ENCODE measurements around the gene SDK1.

SDK1 gene

GRCh38 chr7:4172883-4173282, 871.8 kb downstream of the SDK1 start:
- no peak for DNase-seq (ENCODE audit: low read depth, low spot score)

GRCh38 chr7:4173615-4174014, 872.6 kb downstream of the SDK1 start:
- DNase-seq (ENCODE audit: low read depth, low spot score): no peak

GRCh38 chr7:4174016-4174415, 873.0 kb downstream of the SDK1 start:
- no peak for DNase-seq (ENCODE audit: low read depth, low spot score)

GRCh38 chr7:4174451-4174850, 873.4 kb downstream of the SDK1 start:
- no peak for DNase-seq (ENCODE audit: low read depth, low spot score)

GRCh38 chr7:4174884-4175283, 873.8 kb downstream of the SDK1 start:
- DNase-seq (ENCODE audit: low read depth, low spot score): no peak

DNA sequence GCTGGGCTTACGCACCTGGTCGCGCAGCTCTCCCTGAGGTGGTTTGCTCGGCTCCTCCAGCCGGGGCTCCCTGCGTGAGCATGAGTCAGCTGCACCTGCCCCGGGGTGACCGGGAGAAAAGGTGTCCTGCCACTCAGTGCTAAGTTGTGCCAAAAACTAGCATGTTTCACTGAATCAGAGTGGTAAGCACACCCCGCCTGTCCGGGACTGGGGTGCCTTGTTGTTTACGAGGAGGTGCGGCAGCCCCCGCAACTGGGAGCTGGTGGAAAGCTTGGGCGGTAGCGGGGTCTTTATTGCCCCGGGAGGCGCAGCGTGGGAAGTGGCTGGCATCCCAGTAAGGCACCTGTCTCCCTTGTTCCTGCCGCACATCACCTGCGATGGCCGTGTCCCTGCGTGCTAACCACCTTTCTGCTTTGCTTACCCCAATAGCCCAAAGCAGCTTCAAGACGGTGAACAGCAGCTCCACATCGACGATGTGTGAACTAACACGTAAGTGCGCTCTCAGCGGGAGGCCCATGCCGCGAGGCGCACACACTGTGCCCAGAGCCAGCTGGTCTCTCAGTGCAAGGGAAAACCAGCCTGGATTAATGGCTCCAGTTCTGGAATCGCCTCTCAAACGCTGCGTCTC, 874.4 kb downstream of the SDK1 start:
- DNase-seq (ENCODE audit: low read depth, low spot score): no peak

DNA sequence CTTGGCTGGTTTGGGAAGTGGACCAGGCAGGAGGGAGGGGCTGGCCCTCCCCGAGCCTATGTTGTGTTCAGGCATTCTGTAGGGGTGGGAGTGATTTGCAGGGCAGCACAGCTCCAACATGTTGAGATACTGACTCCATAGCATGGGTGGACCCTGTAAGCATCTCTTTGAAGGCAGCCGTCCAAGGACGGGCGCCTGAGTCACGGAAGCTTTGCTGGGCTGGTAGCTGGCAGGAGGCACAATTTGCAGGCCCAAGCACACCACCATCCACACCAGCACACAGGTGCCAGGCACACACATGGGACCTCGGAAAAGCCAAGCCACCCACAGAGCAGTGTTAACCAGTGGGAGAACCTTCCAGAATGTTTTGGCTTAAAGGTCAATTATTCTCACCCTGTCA, 875.9 kb downstream of the SDK1 start:
- DNase-seq (ENCODE audit: low read depth, low spot score): no peak

- no peak for DNase-seq (ENCODE audit: low read depth, low spot score)
Measured at GRCh38 chr7:4178416-4178815, 877.4 kb downstream of the SDK1 start.

GRCh38 chr7:4178916-4179687, 878.0 kb downstream of the SDK1 start:
- DNase-seq (ENCODE audit: low read depth, low spot score): no peak

DNA sequence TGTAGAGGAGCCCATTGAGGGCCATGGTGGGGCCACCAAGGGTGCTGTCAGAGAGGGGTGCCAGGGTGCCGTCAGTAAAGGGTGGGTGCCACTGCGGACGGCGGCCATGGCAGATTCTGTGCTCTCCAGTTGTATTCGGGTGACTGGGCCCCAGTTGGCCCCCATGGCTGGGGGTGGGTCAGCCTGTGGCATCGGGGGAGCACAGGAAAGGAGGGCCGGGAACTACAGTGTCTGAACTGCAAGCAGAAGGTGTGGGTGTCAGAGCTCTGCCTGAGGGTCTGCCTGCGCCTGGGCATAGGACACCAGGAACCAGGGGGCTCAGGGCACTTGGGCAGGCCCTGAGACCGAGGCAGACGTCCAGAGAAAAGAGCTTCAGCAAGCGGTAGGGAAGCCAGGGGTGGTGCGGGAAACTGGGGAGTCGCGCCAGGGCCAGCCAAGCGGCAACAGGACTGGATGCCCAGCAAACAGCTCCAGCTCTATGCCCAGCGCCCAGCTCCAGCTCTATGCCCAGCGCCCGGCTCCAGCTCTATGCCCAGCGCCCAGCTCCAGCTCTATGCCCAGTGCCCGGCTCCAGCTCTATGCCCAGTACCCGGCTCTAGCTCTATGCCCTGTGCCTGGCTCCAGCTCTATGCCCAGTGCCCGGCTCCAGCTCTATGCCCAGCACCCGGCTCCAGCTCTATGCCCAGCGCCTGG, 878.8 kb downstream of the SDK1 start:
- DNase-seq (ENCODE audit: low read depth, low spot score): no peak

DNA sequence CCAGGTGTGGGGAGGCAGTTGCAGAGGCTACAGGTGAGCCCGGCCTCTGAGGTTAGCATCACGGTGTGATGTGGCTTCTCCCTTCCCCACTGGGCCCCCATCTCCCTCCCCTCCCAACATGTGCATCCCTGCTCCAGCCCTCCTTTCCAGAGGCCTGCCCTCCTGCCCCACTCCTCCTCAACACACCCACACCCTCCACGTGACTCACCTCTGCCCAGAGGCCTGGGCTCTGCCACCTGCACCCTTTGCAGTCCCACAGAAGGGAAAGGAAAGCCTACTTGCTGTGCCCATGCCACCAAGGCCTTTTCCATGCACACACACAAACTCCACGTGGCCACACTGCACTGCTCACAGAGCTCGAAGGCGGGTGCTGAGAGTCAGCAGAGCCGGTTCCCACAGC, 880.4 kb downstream of the SDK1 start:
- no peak for DNase-seq (ENCODE audit: low read depth, low spot score)

DNA sequence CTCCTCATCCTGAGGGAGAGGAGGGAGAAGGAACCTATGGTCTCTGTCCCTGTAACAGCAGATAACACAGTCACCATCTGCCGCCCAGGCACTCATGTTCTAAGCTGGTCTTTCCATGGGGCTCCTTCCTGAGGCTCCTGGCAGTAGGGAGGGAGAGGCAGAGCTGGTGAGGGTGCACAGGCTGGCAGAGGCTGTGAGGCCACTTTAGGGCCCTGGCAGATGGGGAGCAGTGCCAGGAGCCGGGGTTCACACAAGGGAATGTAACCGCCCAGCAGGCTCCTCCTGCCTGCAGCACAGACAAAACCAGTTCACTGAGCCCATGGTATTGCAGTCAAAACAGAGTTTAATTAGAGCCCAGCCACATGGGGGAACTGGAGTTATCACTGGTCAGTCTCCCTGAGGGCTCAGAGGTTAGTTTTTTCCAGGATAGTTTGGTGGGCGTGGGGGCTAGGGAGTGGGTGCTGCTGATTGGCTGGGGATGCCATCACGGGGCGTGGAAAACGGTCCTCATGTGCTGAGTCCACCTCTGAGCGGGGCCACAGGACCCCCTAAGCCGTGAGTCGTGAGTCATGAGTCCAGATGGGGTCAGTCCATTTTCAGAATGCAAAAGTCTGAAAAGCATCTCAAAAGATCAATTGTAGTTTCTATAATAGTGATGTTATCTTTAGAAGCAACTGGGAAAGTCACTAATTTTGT, 881.7 kb downstream of the SDK1 start:
- DNase-seq (ENCODE audit: low read depth, low spot score): no peak

DNA sequence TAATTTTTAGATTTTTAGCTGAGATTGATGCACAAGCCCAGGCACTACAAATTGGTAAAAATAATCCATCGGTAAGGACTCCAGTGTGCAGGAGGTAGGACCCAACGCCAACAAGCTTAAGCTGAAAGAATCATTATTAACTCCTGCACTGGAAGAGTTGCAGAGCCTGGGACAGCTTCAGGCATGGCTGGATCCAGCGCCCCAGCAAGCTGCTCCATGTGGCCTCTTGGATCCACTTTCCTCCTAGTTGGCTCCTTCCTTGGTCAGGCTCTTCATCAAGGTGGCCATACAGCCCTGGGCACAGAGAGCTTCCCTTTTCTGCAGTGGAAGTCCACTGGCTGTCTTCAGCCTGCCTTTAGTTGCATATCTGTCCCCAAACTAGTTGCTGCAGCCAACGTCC, 883.6 kb downstream of the SDK1 start:
- DNase-seq (ENCODE audit: low read depth, low spot score): no peak

DNA sequence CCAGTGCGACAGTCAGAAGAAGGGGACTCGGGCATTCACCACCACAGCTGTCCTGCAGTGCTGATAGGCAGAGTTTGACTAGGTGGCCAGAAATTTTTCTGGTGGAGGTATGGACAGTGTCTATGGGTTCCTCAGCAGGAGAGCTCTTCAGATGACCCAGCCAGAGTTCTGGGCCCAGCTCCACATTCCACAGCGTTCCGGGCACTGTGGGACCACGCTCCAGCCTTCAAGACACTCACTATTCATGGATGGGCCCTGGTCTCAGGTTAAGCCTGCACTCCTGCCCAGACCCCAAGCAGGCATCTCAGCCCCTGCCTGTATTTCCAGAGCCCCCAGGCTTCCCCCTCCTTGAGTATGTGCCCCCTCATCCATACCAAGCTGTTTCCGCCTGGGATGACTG, 884.1 kb downstream of the SDK1 start:
- DNase-seq (ENCODE audit: low read depth, low spot score): no peak

- DNase-seq (ENCODE audit: low read depth, low spot score): no peak
Measured at GRCh38 chr7:4185721-4186512, 884.9 kb downstream of the SDK1 start.

- DNase-seq (ENCODE audit: low read depth, low spot score): no peak
Measured at GRCh38 chr7:4186513-4186780, 885.4 kb downstream of the SDK1 start.

- no peak for DNase-seq (ENCODE audit: low read depth, low spot score)
Measured at GRCh38 chr7:4188651-4189050, 887.6 kb downstream of the SDK1 start.

- peak; percentile 95 for DNase-seq (ENCODE audit: low read depth, low spot score)
Measured at GRCh38 chr7:4189131-4189570, 888.1 kb downstream of the SDK1 start.

DNA sequence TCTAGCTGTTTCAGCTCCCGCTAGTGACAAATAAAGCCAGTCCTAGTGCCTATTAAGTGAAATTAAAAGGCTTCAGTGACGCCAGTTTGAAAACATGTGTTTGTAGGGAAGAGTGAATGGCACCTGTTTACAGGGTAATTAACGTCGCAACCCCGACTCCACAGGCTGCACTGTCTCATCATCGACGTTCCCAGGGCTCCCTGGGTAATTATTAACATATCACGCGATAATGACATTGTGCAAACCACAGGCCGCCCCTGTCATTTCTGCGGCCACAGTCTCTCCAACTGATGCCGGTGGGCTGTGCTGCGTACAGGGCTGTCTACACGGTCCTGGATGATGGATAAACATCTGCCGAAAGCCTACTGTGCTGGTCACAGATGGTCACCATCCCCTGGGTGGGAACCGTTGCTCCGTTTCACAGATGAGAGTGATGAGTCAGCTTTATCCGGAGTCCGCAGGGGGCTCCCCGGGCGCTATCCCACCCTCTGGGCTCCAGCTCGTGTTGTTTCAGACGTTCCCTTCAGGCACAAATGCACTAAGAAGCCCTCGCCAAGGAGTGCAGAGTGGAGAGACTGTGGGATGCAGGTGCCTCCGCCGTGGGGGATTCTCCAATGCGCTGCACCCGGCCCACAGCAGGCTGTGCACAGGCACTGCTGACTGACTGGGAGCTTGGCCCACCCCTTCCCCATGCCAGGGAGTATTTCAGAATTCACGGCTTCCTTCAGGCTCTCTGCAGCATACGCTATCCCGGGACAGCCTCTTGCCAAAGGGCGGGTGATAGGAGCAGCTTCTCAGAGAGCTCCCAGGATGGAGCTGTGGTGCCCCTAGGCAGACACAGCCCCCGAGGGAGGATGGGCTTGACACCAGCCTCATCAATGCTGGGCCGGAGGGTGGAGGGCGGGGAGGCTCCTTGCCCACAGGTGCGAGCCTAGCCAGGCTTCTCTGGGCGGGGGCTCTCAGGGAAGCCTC, 889.2 kb downstream of the SDK1 start:
- DNase-seq (ENCODE audit: low read depth, low spot score): peak; percentile 20

- DNase-seq (ENCODE audit: low read depth, low spot score): no peak
Measured at GRCh38 chr7:4191046-4191445, 890.0 kb downstream of the SDK1 start.

Measured in astrocyte of the hippocampus (primary cell).